IgD-negative memory B cell (primary cell): ENCODE data around the gene FANCC. TPM values are rescaled to one million over a fixed set of nuclear protein-coding genes. Genes with fewer than 3 reads are reported as not detected.

Experiments
- H3K27ac Mint-ChIP-seq, 3 donors: one replicate each; pipeline ENCODE4 v1.8.0; 2020 to 2022; ENCODE audit warnings: mild to moderate bottlenecking in 3 of 3, mixed read lengths in 3 of 3, moderate library complexity in 1 of 3
- H3K27me3 Mint-ChIP-seq: one replicate; pipeline ENCODE4 v1.8.0; 2021; ENCODE audit warnings: mixed read lengths
- H3K36me3 Mint-ChIP-seq: one replicate; pipeline ENCODE4 v1.8.0; 2020; ENCODE audit warnings: mild to moderate bottlenecking, mixed read lengths
- H3K4me1 Mint-ChIP-seq, 3 donors: one replicate each; pipeline ENCODE4 v1.8.0; 2020 to 2022; ENCODE audit warnings: mixed read lengths in 3 of 3, mild to moderate bottlenecking in 1 of 3
- H3K4me3 Mint-ChIP-seq, 4 donors: one replicate each; pipeline ENCODE4 v1.8.0; 2020 to 2022; ENCODE audit warnings: mild to moderate bottlenecking in 4 of 4, mixed read lengths in 4 of 4, moderate library complexity in 3 of 4
- H3K9me3 Mint-ChIP-seq, 3 donors: one replicate each; pipeline ENCODE4 v1.8.0; 2020 to 2021; ENCODE audit warnings: mixed read lengths in 3 of 3, mild to moderate bottlenecking in 1 of 3
- polyA plus RNA-seq: library from polyadenylated mRNA; unstranded; fragments of 300-500 nt; fragmentation: Illumina TruSeq; gene quantifications from one replicate; pipeline ENCODE4 v1.2.3, GENCODE V29; 2021

Gene FANCC
- polyA plus RNA-seq, 1 donor from 2014 or later = 1.5 TPM

DNA sequence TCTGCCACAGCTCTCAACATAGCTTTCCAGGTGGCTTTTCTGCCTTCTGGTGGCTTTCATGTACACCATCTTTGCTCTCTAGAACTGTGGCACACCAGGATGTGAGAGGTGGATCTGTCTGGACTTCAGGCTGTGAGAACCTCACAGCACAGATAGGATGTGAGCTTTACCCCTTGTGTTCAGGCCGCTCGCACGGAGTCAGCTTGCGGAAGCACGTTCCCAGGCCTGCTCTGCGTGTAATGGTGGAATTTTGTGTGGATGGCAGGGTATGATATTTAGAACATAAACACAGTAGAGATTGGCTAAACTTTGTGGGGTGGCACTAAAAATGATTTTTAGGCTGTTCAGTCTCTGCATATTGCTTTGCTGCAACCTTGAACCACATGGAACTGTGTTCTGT is 250.5 kb downstream of the FANCC start:
- H3K4me3 Mint-ChIP-seq = peak overlapping the region in 1 of 4 donors; percentile 31
- H3K27ac Mint-ChIP-seq = peak overlapping the region in 1 of 3 donors; percentile 16
- no peaks in the 10 kb centered on the region for H3K4me1 Mint-ChIP-seq
- H3K36me3 Mint-ChIP-seq = no peaks in the 10 kb centered on the region
- no peaks in the 10 kb centered on the region for H3K27me3 Mint-ChIP-seq
- H3K9me3 Mint-ChIP-seq = no peaks in the 10 kb centered on the region

DNA sequence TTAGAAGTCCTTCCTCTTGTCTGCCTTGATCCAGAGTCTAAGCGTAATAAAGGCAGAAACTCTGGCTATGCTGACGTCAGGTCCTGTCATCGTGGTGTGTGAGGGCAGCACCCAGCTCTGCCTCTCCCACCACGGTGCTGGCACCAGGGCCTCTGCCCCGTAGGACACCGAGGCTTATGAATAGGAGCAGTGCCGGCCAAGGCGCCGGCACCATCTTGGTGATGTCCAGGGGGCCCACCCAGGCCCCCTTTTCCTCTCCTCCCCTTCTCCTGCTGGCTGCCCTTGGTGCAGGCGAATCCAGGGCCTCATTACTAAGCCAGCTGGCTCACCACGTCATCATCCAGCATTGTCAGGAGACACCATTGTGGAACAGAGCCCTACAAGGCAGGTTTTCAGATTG is 252.3 kb downstream of the FANCC start:
- Mint-ChIP-seq H3K4me1 (no peaks in the 10 kb centered on the region), H3K9me3 (no peaks in the 10 kb centered on the region), H3K36me3 (peaks cover 3% of the 10 kb centered on the region), H3K27ac (no peak overlapping the region), H3K27me3 (no peaks in the 10 kb centered on the region), H3K4me3 (no peak overlapping the region)

DNA sequence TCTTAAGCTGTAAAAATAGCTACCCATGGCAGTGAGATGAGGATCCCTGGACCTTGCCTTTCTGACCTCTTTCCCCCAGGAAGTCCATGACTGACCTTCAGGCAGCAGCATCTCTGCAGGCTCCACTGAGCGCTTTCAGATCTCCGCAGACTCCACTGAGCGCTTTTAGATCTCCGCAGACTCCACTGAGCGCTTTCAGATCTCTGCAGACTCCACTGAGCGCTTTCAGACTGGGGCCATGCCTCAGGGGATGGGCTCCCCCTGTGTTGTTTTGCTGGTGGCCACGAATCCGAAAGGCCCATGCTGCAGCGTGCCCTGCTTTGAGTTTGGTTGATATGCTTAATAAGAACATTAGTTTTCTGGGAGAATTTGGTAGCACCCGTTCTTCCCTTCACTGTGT is 254.2 kb downstream of the FANCC start:
- no peaks in the 10 kb centered on the region for H3K9me3 Mint-ChIP-seq
- H3K36me3 Mint-ChIP-seq = peaks cover 5% of the 10 kb centered on the region
- no peaks in the 10 kb centered on the region for H3K27me3 Mint-ChIP-seq
- H3K4me1 Mint-ChIP-seq = no peaks in the 10 kb centered on the region
- no peak overlapping the region for H3K27ac Mint-ChIP-seq
- H3K4me3 Mint-ChIP-seq = no peak overlapping the region

DNA sequence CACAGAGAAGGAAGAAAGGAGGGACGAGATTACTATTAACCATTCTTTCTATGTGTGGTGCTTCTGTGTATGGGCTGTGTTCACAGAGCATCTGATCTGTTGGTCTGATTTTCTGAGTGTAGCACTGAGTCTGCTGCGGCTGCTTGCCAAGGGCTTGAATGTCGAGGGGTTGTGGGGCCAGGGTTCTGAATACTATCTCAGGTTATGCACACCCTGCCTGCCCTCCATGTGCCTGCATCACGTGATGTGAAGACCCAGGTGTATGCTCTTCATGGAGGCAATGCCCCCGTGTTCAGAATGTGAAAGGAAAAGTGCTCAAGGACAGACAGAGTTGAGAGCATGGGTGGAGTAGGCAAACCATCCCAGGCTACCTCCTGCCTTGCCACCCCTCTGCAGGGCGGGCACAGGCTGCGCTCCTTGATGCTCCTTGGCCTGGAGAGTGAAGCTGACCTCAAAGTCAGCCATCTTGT is 254.9 kb downstream of the FANCC start:
- no peak overlapping the region for H3K4me3 Mint-ChIP-seq
- peaks cover 8% of the 10 kb centered on the region for H3K36me3 Mint-ChIP-seq
- H3K9me3 Mint-ChIP-seq = no peaks in the 10 kb centered on the region
- no peaks in the 10 kb centered on the region for H3K27me3 Mint-ChIP-seq
- H3K4me1 Mint-ChIP-seq = no peaks in the 10 kb centered on the region
- peak overlapping the region in 1 of 3 donors; percentile 27 for H3K27ac Mint-ChIP-seq

GRCh38 chr9:95061916-95062595 is 255.5 kb downstream of the FANCC start:
- H3K9me3 Mint-ChIP-seq = no peaks in the 10 kb centered on the region
- no peak overlapping the region for H3K4me3 Mint-ChIP-seq
- H3K27me3 Mint-ChIP-seq = no peaks in the 10 kb centered on the region
- no peak overlapping the region for H3K27ac Mint-ChIP-seq
- H3K36me3 Mint-ChIP-seq = peaks cover 8% of the 10 kb centered on the region
- no peaks in the 10 kb centered on the region for H3K4me1 Mint-ChIP-seq

DNA sequence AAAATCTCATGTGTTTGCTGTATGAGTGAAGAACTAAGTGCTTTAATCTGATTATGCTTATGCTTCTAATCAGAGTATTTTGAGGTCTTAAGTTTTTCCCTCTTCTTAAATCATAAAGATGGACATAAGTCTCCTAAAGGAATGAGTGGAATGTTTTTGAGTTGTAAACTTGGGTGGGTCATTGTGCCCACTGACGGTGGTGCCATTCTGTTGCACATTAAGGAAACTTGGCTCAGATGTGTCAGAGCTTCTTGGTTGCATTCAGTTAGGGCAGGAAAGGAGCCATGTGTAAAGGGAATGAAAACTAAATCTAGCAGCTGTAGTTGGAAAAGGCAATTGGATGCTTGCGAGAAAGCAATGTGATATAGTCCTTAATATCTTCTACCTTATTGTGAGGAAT is 256.6 kb downstream of the FANCC start:
- Mint-ChIP-seq H3K4me1 (no peaks in the 10 kb centered on the region), H3K27ac (no peak overlapping the region), H3K27me3 (no peaks in the 10 kb centered on the region), H3K36me3 (peaks cover 8% of the 10 kb centered on the region), H3K9me3 (no peaks in the 10 kb centered on the region), H3K4me3 (no peak overlapping the region)

DNA sequence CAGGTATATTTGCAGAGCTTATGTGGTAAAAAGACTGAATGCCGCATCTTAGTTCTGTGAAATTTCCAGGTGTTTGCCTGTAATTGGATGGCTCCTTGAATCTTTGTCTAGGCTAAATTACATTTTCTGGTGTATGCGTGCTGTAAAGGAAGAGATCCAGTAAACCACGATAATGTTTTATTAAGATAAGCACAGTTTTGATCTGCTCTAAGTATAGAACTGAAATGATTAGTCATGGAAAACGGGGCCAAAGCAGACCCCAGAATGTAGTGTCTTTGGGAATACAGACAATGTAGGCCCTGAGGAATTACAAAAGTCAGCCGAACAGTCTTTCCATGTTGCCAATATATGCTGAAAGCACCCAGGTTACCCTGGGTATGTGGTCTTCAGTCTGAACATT is 257.3 kb downstream of the FANCC start:
- H3K4me3 Mint-ChIP-seq = peak overlapping the region in 1 of 4 donors; percentile 18
- H3K27ac Mint-ChIP-seq = no peak overlapping the region
- H3K4me1 Mint-ChIP-seq = no peaks in the 10 kb centered on the region
- H3K9me3 Mint-ChIP-seq = no peaks in the 10 kb centered on the region
- peaks cover 8% of the 10 kb centered on the region for H3K36me3 Mint-ChIP-seq
- H3K27me3 Mint-ChIP-seq = peaks cover 1% of the 10 kb centered on the region

DNA sequence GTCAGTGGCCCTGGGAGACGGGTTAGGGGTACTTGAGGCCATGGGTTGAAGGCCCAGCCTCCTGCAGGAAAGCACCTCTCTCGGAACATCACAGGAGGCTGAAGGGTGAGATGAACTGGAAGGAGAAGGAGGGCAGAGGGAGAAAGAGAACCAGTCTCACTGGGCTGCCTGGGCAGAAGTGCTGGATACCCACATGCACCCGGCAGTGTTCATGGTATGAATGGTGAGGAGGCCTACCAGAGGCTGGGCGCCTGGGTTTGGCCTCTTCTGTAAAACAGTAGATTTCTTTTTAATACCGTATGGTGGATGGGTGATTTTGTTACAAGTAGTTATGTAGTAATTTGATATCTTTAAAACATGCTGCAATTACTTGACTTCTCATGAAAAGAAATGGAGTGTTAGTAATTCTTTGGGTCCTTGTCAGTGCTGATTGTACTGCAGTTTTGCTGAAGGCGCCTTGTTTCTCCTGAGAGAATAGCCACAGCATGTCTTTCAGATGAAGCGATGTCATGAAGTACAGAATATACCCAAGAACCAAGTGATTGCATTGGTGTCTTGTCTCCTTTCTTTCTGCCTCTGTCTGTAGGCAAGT is 258.6 kb downstream of the FANCC start:
- Mint-ChIP-seq H3K4me1 (no peaks in the 10 kb centered on the region), H3K9me3 (no peaks in the 10 kb centered on the region), H3K36me3 (peaks cover 10% of the 10 kb centered on the region), H3K4me3 (no peak overlapping the region), H3K27ac (no peak overlapping the region), H3K27me3 (peaks cover 3% of the 10 kb centered on the region)

- Mint-ChIP-seq H3K27me3 (peaks cover 3% of the 10 kb centered on the region), H3K9me3 (no peaks in the 10 kb centered on the region), H3K27ac (no peak overlapping the region), H3K4me3 (peak overlapping the region in 1 of 4 donors; percentile 77), H3K4me1 (no peaks in the 10 kb centered on the region), H3K36me3 (peaks cover 11% of the 10 kb centered on the region)
Measured at GRCh38 chr9:95058121-95058785, 259.3 kb downstream of the FANCC start.

DNA sequence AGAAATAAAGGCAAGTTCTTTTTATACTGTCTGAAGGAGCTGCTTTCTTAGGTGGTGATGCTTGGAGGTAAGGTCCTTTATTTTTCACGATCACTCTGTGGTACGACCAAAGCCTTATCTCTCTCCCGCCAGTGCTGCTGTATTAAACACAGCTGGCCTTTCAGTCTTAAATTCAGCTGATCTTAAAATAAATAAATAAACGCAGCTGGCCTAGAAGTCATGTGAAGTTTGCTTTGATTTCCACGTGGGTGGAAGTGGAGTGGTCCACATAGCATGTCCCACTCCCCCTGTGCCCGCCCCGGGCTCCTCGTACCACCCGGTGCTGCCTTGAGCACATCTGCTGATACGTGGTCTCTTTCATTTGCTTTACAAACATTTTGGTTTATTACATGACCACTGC is 260.4 kb downstream of the FANCC start:
- H3K36me3 Mint-ChIP-seq = peaks cover 14% of the 10 kb centered on the region
- H3K9me3 Mint-ChIP-seq = no peaks in the 10 kb centered on the region
- H3K4me3 Mint-ChIP-seq = no peak overlapping the region
- H3K4me1 Mint-ChIP-seq = no peaks in the 10 kb centered on the region
- peaks cover 4% of the 10 kb centered on the region for H3K27me3 Mint-ChIP-seq
- no peak overlapping the region for H3K27ac Mint-ChIP-seq

- Mint-ChIP-seq H3K27me3 (peaks cover 7% of the 10 kb centered on the region), H3K36me3 (peaks cover 12% of the 10 kb centered on the region), H3K4me3 (no peak overlapping the region), H3K27ac (no peak overlapping the region), H3K9me3 (no peaks in the 10 kb centered on the region), H3K4me1 (no peaks in the 10 kb centered on the region)
Measured at GRCh38 chr9:95055851-95056551, 261.5 kb downstream of the FANCC start.

- no peaks in the 10 kb centered on the region for H3K4me1 Mint-ChIP-seq
- peaks cover 11% of the 10 kb centered on the region for H3K36me3 Mint-ChIP-seq
- H3K4me3 Mint-ChIP-seq = no peak overlapping the region
- H3K9me3 Mint-ChIP-seq = no peaks in the 10 kb centered on the region
- H3K27ac Mint-ChIP-seq = no peak overlapping the region
- peaks cover 9% of the 10 kb centered on the region for H3K27me3 Mint-ChIP-seq
Measured at GRCh38 chr9:95055334-95055850, 262.1 kb downstream of the FANCC start.

- no peaks in the 10 kb centered on the region for H3K9me3 Mint-ChIP-seq
Measured at GRCh38 chr9:95053611-95054570, 263.6 kb downstream of the FANCC start.

GRCh38 chr9:95049761-95050160 is 267.7 kb downstream of the FANCC start:
- Mint-ChIP-seq H3K36me3 (peaks cover 4% of the 10 kb centered on the region), H3K9me3 (no peaks in the 10 kb centered on the region), H3K27ac (no peak overlapping the region), H3K27me3 (peaks cover 19% of the 10 kb centered on the region), H3K4me1 (peaks cover 3 to 10% (median 6%) of the 10 kb centered on the region in 3 donors), H3K4me3 (no peak overlapping the region)

More at GRCh38 chr9:95053611-95054570, 263.6 kb downstream of the FANCC start:
- Mint-ChIP-seq H3K27ac (no peak overlapping the region), H3K4me3 (no peak overlapping the region), H3K36me3 (peaks cover 11% of the 10 kb centered on the region), H3K27me3 (peaks cover 15% of the 10 kb centered on the region), H3K4me1 (peaks cover under 1 to 2% (median 2%) of the 10 kb centered on the region in 3 donors)
